ENCODE data around the gene MRPL39.

The MRPL39 gene

DNA sequence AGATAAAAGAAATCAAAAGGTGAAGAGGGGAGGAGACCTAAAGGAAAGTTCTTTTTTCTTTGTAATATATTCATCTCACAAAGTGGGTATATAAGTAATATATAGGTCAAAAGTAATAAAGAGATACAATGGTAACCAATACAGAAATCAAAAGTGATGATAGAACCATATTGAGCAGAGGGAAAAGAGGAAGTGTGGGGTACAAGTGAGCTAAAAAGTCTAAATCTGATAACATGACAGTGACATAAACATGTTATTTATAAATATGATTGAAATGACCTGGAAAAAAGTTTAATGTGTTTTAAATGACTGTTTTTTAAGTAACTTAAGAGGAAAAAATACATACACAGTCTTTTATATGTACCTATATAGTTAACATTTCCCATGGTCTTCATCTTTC lies 70.5 kb downstream of the MRPL39 start:
- DNase-seq, result no peak

- DNase-seq, result no peak
Observed at GRCh38 chr21:25535849-25536248, 71.4 kb downstream of the MRPL39 start.

Measured in T-helper 2 cell (primary cell).